Hair follicular keratinocyte (primary cell): ENCODE measurements around the gene CORO1C. TPM values are rescaled to one million over a fixed set of nuclear protein-coding genes. Genes with fewer than 3 reads are reported as not detected.

ENCODE experiments used
- total RNA-seq: library from RNA; depleted of rRNA; stranded (reverse); fragments of >200 nt; gene quantifications from 2 replicates; pipeline ENCODE4 v1.2.3, GENCODE V29; 2015

Gene CORO1C
- total RNA-seq, result 77.1 and 99.5 TPM in 2 replicates

DNA sequence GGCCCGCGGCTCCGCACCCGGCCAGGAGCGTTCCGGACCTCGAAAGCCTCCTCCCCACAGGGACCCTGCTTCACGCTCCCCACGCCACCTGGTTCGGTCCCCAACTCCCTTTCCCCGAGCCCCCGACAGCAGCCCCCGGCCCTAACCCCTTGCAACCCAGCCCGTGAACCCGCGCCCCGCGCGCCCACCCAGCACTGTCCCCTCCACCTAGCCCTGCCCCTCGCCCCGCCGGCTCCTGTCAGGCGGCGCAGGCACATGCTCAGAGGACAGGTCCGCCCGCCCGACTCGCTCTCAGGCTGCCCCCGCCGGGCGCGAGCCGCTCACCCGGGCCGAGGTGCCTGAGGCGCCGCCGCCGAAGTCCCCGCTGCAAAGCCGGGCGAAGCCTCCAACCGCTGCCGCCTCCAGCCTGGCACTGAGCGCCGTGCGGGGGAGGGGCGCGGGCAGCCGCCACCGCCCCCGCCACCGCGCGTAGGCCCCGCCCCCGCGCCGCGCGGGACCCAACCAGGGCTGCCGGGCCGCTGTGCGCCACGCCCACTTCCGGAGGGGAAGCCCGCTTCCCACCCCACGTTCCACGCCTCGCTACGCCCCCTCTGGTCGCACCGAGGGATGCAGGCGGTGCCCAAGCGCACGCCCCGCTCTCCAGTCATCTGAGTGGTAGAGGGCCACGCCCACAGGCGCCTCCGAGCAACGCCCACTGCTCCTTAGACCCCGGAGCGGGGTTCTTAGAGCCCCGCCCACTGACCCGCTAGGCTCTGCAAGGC lies at the start of gene CORO1C:
TSS of gene CORO1C (minus strand) at position 414 of the 761 bp plus-strand sequence. CDS start 30,200 bp downstream, outside the sequence.

DNA sequence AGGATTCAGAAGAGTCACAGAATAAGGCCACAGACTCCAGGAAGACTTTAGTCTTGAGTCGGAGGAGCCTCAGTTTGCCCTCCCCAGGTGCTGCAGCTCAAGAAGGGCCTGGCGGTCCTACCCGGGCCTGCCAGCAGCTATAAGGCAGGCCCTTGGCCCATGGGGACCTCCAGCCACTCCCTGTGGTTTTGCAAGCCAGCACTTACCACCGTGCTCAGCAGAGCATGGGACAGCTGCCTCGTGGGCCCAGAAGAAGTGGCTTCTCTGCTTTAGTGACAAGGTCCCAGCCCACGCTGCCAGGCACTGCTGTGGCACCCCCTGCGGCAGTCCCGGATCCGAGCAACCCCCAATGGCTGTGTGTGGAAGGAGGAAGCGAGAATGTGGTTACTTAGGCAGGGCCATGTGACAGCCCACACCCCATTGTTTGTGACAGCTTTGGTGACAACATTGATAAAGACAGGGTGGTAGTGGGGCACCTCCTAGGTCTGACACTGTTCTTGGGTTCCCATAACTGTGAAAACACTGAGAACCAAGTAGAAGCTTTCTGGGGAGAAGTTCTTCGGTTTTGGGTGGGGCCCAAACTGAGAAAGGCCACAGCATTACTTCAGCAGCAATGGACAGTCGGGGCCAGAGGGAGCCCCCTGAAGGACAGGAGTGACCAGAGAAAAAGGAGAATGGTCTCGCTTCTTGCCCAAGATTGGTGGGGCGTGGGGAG lies 97.6 kb downstream of the CORO1C start, which contains the start of gene SELPLG:
TSS of gene SELPLG (minus strand) at position 361 of the 715 bp plus-strand sequence. CDS start 9,587 bp downstream, outside the sequence.

DNA sequence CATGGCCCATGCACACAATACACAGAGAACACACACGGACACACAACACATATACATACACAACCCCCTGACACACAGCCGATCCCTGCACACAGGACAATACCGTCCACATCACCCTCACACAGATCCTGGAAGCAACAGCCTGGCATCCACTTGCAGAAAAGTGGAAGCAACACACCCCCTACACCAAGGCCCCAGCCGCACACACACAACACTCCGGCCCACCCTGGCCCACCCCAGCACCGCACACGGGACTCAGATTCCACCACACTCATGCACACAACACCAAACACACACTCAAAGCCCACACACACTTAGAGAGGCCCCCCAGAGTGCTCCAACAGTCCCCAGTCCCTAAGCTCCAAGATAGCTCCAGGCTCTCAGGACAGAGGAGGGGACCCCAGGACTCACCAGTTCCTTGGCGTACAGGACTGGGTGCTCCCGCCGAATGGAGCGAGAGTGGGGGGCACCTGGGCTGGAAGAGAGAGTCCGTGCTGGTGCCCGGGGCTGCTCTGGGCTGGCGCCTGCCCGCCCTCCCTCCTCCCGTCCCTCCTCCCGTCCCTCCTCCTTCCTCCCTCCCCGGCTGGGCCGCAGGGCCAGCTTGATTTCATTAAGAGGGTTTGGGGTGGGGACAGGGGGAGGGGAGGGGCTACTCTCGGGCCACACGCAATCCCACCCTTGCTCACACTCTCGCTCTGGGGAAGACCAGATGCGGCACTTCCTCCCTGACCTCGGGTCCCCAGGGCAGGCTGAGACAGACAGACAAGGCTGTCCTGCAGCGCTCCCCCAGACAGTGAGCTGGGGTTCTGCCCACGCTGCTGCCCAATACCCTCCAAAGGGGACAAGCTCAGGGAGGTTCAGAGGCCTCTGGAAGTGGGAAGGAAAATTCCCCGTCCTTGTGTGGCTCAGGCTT lies 133.5 kb downstream of the CORO1C start, which contains the start of gene TMEM119:
TSS of gene TMEM119 (minus strand) at position 526 of the 913 bp plus-strand sequence. CDS start 5,701 bp downstream, outside the sequence.

Other genes with a start within 250 kb of the CORO1C start
- gene FICD, start 216.2 kb downstream of the CORO1C start, total RNA-seq, result 2.0 and 2.4 TPM in 2 replicates
- 26.6 and 49.3 TPM in 2 replicates for gene SART3, start 170.3 kb downstream of the CORO1C start, total RNA-seq
- 125 and 139 TPM in 2 replicates for gene ISCU, start 168.9 kb downstream of the CORO1C start, total RNA-seq
- gene TMEM119, start 133.4 kb downstream of the CORO1C start, total RNA-seq, result 0.08 and 0.49 TPM in 2 replicates
- 0.08 and 0.46 TPM in 2 replicates for gene SELPLG, start 97.6 kb downstream of the CORO1C start, total RNA-seq
- 19.0 and 24.3 TPM in 2 replicates for gene SSH1, start 126.1 kb upstream of the CORO1C start, total RNA-seq
- gene DAO, start 148.6 kb upstream of the CORO1C start, total RNA-seq, result not detected in 2 replicates